Hepatocyte (in vitro differentiated cells): ENCODE measurements around the gene NXT1. TPM values are rescaled to one million over a fixed set of nuclear protein-coding genes. Genes with fewer than 3 reads are reported as not detected.

Source experiments
- DNase-seq: peaks from one replicate; pipeline ENCODE4 v3.0.0-alpha.2; 2016; ENCODE audit warnings: low spot score
- H2AFZ ChIP-seq: fragments of 200-600 bp; sonication (generic); 2 replicates; pipeline ENCODE4 v1.6.0; 2016; ENCODE audit warnings: antibody characterized with exemption, mild to moderate bottlenecking
- H3K27ac ChIP-seq: fragments of 200-600 bp; sonication (generic); 2 replicates; pipeline ENCODE4 v1.5.1; 2016; ENCODE audit warnings: mild to moderate bottlenecking
- H3K27me3 ChIP-seq: fragments of 200-600 bp; sonication (generic); 2 replicates; pipeline ENCODE4 v1.6.1; 2016
- H3K36me3 ChIP-seq: fragments of 200-600 bp; sonication (generic); replicated peaks from 2 replicates; pipeline ENCODE4 v1.5.1; 2016; ENCODE audit warnings: low read depth; ENCODE audit not compliant: insufficient read depth
- H3K4me1 ChIP-seq: fragments of 200-600 bp; sonication (generic); 2 replicates; pipeline ENCODE4 v1.5.1; 2016; ENCODE audit warnings: mild to moderate bottlenecking, moderate library complexity; ENCODE audit not compliant: insufficient read depth
- H3K4me2 ChIP-seq: fragments of 200-600 bp; sonication (generic); 2 replicates; pipeline ENCODE4 v1.6.0; 2016
- H3K4me3 ChIP-seq: fragments of 200-600 bp; sonication (generic); 2 replicates; pipeline ENCODE4 v1.5.1; 2016; ENCODE audit warnings: mild to moderate bottlenecking
- H3K79me2 ChIP-seq: fragments of 200-600 bp; sonication (generic); 2 replicates; pipeline ENCODE4 v1.6.0; 2017; ENCODE audit warnings: mild to moderate bottlenecking
- H3K9me2 ChIP-seq: fragments of 200-600 bp; sonication (generic); replicated peaks from 2 replicates; pipeline ENCODE4 v1.6.0; 2017; ENCODE audit warnings: mild to moderate bottlenecking; ENCODE audit not compliant: insufficient read depth
- H3K9me3 ChIP-seq: fragments of 200-600 bp; sonication (generic); 2 replicates; pipeline ENCODE4 v1.5.1; 2016; ENCODE audit warnings: low read depth, mild to moderate bottlenecking
- H4K20me1 ChIP-seq: fragments of 200-600 bp; sonication (generic); 2 replicates; pipeline ENCODE4 v1.6.0; 2016; ENCODE audit warnings: mild to moderate bottlenecking; ENCODE audit not compliant: insufficient read depth, poor library complexity, severe bottlenecking
- EZH2 ChIP-seq: fragments of 200-600 bp; sonication (generic); IDR thresholded peaks from 2 replicates; pipeline ENCODE4 v1.6.1; 2016; ENCODE audit warnings: antibody characterized with exemption, mild to moderate bottlenecking, borderline replicate concordance
- EZH2phosphoT487 ChIP-seq: fragments of 200-600 bp; sonication (generic); IDR thresholded peaks from one replicate; pipeline ENCODE4 v1.6.1; 2018; ENCODE audit warnings: antibody characterized with exemption, mild to moderate bottlenecking, low read depth, moderate library complexity; ENCODE audit not compliant: unreplicated experiment, severe bottlenecking
- WGBS: methylation state at CpG from one replicate; pipeline ENCODE4 v1.1.6; 2016; ENCODE audit warnings: low lambda C conversion rate; ENCODE audit errors: missing lambda C conversion rate; 5-methylcytosine and 5-hydroxymethylcytosine counted together
- polyA plus RNA-seq: library from polyadenylated mRNA; unstranded; fragments of >200 nt; fragmentation: Nextera tagmentation; extraction: Ambion mirVana; gene quantifications from 2 replicates; pipeline ENCODE4 v1.2.1, GENCODE V29; 2016
- total RNA-seq: library from RNA; depleted of rRNA; stranded (reverse); fragments of >200 nt; gene quantifications from 2 replicates; pipeline ENCODE4 v1.2.3, GENCODE V29; 2014
- TF ChIP-seq, protein P1 (sequence below): fragments of 200-600 bp; sonication (generic); IDR thresholded peaks from 2 replicates; pipeline ENCODE4 v1.5.1; 2016; ENCODE audit warnings: antibody characterized with exemption, mild to moderate bottlenecking; ENCODE audit not compliant: poor library complexity

The NXT1 gene
- total RNA-seq (29.7 and 30.9 TPM in 2 replicates), polyA plus RNA-seq (36.3 and 38.1 TPM in 2 replicates)

DNA sequence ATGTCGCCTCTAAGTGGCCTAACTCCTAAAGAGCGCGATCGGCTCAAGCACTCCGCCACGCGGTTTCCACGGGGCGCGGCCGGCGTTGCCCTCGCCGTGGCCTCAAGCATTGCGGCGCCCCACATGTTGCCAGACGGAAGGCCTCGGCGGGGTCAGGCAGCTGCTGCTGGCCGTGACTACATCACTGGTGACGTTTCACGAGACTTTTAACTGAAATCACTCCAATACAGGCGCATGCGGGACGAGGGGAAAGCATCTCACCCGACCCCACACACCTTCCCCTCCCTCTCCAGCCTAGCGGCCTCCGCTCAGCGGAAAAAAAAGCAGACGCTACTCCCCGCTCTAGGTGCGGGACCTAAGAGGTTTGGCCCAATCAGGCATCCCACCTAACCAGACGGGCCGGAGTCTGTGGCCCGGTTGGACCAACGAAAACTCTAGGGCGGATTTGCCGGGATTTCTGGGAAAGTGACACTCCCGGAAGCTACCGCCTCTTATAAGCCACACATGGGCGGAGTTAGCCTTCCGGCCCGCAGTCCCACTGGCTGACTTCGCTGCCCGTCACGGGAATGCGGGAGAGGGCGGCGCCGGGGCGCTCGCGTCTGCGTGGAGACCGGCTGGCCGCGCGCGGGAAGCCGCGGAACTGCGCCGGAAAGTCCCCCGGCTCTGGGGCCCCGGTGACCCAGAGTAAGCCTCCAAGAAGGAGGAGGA, at the start of gene NXT1:
Gene NXT1, plus strand, starts transcription at position 596 of the 708 bp plus-strand sequence. CDS start 3,251 bp downstream, outside the sequence.
- H3K27ac ChIP-seq = peak within 1 kb of the TSS; percentile 98
- H3K9me2 ChIP-seq = no peaks in the 10 kb centered on the region
- H3K4me3 ChIP-seq = peak within 1 kb of the TSS; percentile 65
- peaks cover 13% of the 10 kb centered on the region for H4K20me1 ChIP-seq
- no peaks in the 10 kb centered on the region for H3K9me3 ChIP-seq
- H3K79me2 ChIP-seq = peaks cover 33% of the 10 kb centered on the region
- H3K4me2 ChIP-seq = peak within 1 kb of the TSS; percentile 80
- TF ChIP-seq EZH2phosphoT487 = no peak
- TF ChIP-seq, protein P1, sequence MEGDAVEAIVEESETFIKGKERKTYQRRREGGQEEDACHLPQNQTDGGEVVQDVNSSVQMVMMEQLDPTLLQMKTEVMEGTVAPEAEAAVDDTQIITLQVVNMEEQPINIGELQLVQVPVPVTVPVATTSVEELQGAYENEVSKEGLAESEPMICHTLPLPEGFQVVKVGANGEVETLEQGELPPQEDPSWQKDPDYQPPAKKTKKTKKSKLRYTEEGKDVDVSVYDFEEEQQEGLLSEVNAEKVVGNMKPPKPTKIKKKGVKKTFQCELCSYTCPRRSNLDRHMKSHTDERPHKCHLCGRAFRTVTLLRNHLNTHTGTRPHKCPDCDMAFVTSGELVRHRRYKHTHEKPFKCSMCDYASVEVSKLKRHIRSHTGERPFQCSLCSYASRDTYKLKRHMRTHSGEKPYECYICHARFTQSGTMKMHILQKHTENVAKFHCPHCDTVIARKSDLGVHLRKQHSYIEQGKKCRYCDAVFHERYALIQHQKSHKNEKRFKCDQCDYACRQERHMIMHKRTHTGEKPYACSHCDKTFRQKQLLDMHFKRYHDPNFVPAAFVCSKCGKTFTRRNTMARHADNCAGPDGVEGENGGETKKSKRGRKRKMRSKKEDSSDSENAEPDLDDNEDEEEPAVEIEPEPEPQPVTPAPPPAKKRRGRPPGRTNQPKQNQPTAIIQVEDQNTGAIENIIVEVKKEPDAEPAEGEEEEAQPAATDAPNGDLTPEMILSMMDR = no peak
- no peaks in the 10 kb centered on the region for H3K27me3 ChIP-seq
- WGBS = under 1% methylated on average over 65 of the region's 65 CpGs
- no peaks in the 10 kb centered on the region for H3K36me3 ChIP-seq
- H2AFZ ChIP-seq = peak within 1 kb of the TSS; percentile 64
- DNase-seq = peak; percentile 98
- H3K4me1 ChIP-seq = peaks cover 20% of the 10 kb centered on the region

DNA sequence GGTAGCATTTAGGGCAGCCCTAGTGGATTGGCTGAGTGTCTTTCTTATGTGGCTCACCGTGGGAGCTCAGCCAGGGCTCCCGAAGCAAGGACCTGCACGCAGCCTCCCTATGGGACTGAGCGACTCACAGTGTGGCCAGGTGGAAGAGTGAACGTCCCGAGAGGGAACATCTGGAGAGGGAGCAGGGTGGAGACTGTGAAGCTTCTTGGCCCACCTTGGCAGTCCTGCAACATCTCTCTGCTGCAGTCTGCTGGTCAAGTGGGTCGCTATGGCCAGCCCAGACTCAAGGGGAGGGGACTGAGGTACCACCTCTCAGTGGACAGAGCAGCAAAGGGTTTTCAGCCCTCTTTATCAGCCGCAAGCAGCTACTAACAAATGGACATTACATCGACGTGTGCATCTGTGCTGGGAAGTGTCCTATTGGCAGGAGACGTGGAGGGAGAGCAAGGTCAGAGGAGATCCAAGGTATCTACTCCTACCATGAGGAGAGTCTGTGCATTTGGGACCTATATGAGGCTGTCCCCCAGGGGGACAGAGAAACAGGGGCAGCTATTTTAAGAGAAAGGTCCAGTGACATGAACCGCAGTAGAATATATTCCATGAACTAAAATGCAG, 49.0 kb upstream of the NXT1 start:
- Histone ChIP-seq H3K36me3 (no peaks in the 10 kb centered on the region), H2AFZ (no peak overlapping the region), H3K4me2 (no peak overlapping the region), H3K4me3 (no peak overlapping the region), H4K20me1 (no peaks in the 10 kb centered on the region), H3K9me3 (no peaks in the 10 kb centered on the region), H3K4me1 (peaks cover 12% of the 10 kb centered on the region), H3K9me2 (no peaks in the 10 kb centered on the region), H3K79me2 (no peaks in the 10 kb centered on the region), H3K27ac (no peak overlapping the region), H3K27me3 (no peaks in the 10 kb centered on the region)
- no peak for DNase-seq
- 90% methylated on average over 12 of the region's 12 CpGs for WGBS
- TF ChIP-seq EZH2phosphoT487 = no peak
- no peak for TF ChIP-seq EZH2
- TF ChIP-seq, protein P1 = no peak

DNA sequence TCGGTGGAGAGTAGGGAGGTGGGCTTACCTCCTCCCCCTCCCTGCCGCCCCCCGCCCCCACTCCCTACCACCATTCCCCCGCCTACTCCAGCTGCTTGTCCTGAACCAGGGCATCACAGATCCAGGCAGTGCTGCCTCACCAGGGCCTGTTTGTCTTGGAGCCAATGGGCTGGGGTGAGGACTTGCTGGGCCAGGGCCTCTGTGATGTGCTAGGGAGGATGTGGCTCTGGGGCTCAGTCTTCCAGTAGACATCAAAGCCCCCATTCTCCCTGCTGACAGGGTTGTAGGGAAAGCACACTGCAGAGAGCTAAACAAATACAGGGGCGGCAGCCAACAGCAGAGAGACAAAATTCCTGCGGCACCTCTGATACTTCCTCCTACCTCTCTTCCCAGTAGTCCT, 48.2 kb upstream of the NXT1 start:
- TF ChIP-seq, protein P1 = no peak
- TF ChIP-seq EZH2 (no peak), EZH2phosphoT487 (no peak)
- H3K4me1 ChIP-seq = peaks cover 4% of the 10 kb centered on the region
- no peaks in the 10 kb centered on the region for H3K79me2 ChIP-seq

More for the DNA sequence above, 48.2 kb upstream of the NXT1 start:
- Histone ChIP-seq H3K36me3 (no peaks in the 10 kb centered on the region), H3K4me3 (no peak overlapping the region), H3K4me2 (no peak overlapping the region), H3K27ac (no peak overlapping the region), H3K27me3 (no peaks in the 10 kb centered on the region), H2AFZ (no peak overlapping the region), H3K9me3 (no peaks in the 10 kb centered on the region), H4K20me1 (no peaks in the 10 kb centered on the region), H3K9me2 (no peaks in the 10 kb centered on the region)
- WGBS = 87% methylated on average over 6 of the region's 6 CpGs
- no peak for DNase-seq
